ENCODE results near the gene CLEC4M.
"Not testable (repeated sequence)": the region's sequence is repeated elsewhere in the genome, so short reads cannot be mapped to it uniquely, and the experiment has no call there.

The CLEC4M gene

DNA sequence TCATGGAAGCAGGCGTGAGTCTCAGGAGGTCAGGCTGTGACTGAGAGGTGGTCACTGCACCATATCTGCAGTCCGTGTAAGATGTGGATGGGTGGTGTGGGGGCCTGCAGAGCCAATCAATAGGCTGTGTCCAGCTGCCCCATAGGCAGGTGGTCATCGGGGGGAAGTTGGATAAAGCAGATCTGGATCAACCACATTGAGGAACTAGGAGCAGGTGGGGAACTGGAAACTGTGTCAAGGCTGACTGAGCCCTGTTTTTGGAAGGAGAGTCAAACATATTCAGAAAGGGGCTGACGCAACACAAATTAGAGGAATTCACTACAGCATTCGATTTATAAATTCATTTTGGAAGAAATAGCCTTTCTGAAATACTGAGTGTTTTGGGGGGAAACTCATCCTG is 15.0 kb downstream of the CLEC4M start:
- no peak for DNase-seq

DNA sequence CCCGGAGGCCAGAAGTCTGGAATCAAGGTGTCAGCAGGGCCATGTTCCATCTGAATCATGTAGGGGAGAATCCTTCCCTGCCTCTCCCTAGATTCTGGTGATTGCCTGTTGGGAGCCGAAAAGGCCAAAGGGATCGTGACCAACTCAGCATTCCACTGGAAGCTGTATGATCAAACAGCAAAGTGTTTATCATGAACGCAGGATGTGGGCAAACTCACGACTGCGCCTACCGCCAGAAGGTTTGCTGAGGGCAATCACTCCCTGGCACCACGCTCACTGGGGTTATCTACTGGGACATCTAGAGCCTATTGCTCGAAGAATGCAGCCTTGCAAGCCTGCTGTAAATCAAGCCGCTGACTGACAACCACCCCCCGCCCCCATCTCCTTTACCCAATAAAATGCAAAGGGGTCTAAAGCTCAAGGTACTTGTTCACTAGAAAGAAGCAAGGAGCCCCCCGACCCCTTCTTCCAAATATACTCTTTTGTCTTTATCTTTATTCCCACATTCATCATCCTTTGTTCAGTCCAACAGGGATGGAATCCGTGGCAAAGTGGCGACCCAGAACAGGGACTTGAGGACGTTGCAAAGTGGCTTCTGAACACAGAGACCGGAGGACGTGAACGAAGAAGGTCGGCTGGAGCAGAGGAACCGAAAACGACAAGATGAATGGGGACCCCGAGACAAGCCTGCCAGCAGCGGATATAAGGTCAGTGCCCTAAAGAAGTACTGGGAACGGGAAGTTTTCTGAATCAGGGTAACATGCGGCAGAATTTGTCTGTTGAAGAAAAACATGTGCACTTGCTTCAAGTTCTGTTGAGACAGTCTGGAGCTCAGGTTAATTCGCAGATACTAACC is 16.8 kb downstream of the CLEC4M start:
- no peak for DNase-seq

- no peak for DNase-seq
Measured at GRCh38 chr19:7781157-7781556, 18.1 kb downstream of the CLEC4M start.

- peak; percentile 12 for DNase-seq
Measured at GRCh38 chr19:7783991-7784423, 21.0 kb downstream of the CLEC4M start.

GRCh38 chr19:7784856-7785255 is 21.8 kb downstream of the CLEC4M start:
- no peak for DNase-seq

- DNase-seq: no peak
Measured at GRCh38 chr19:7787141-7787540, 24.1 kb downstream of the CLEC4M start.

DNA sequence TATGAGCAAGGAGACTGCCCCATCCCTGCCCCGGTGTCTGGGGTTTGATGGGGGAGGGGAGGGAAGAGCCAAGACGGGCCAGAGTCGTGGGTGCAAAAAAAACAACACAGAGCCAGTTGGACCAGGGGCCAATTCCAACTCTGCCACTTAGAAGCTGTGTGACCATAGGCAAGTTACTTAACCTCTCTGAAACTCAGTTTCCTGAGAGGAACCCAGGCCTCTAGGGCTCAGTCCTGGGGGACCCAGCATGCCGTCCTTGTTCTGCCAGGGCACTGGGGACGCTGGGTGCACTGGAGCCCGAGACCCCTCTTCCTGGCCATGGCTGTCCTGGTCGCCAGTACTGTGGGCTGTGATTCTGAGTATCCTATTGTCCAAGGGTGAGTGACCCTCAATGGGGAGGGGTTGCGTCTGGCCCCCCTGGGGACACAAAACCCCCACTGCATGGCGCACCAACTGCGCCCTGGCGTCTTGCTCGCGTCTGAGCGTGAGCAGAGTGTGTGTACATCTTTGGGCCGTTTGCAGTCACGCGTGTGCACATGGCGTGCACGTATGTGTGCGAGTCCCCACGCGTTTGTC is 24.6 kb downstream of the CLEC4M start:
- DNase-seq: no peak

GRCh38 chr19:7788178-7788932 is 25.3 kb downstream of the CLEC4M start:
- DNase-seq: no peak

GRCh38 chr19:7788933-7789323 is 25.9 kb downstream of the CLEC4M start:
- no peak for DNase-seq

GRCh38 chr19:7789447-7789846 is 26.4 kb downstream of the CLEC4M start:
- no peak for DNase-seq

DNA sequence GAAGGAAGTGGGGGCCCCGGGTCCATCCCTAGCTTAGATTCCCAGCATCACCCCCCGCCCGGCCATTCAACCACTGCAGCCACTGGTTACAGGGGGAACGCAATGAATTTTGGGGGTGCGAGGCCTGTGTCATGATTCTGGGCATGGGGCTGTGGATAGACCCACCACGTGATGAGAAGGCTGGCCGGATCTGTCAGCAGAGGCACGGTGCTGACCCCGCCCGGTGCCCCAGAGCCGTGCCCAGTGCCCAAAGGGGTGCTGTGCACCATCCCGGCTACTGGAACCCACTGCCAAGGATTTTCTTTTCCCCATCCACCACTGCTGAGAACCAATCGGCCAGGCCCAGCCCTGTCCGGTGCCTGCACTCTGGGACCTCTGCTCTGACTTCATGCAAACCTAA is 27.4 kb downstream of the CLEC4M start:
- no peak for DNase-seq

GRCh38 chr19:7792281-7792680 is 29.2 kb downstream of the CLEC4M start:
- no peak for DNase-seq

DNA sequence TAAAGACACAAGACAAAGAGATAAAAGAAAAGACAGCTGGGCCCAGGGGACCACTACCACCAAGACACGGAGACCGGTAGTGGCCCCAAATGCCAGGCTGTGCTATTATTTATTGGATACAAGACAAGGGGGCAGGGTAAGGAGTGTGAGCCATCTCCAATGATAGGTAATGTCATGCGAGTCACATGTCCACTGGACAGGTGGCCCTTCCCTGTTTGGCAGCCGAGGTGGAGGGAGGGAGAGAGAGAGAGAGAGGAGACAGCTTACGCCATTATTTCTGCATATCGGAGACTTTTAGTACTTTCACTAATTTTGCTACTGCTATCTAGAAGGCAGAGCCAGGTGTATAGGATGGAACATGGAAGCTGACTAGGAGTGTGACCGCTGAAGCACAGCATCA is 29.7 kb downstream of the CLEC4M start:
- not testable (repeated sequence) for DNase-seq

DNA sequence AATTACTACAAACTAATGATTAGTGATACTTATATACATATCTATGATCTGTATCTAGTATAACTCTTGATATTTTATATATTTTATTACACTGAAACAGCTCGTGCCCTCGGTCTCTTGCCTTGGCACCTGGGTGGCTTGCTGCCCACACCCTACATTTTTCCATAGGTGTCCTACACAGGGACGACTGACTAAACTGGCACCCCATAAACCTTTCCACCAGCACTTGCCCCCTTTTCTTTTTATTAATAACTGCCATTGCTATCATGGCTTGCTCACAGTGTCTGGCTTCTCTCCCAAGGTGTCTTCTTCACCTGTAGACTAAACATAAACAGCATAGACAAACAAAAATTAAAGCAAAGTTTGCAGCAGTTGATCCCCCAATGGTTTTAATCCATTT is 30.4 kb downstream of the CLEC4M start:
- no peak for DNase-seq

- no peak for DNase-seq
Measured at GRCh38 chr19:7795555-7796161, 32.6 kb downstream of the CLEC4M start.

DNA sequence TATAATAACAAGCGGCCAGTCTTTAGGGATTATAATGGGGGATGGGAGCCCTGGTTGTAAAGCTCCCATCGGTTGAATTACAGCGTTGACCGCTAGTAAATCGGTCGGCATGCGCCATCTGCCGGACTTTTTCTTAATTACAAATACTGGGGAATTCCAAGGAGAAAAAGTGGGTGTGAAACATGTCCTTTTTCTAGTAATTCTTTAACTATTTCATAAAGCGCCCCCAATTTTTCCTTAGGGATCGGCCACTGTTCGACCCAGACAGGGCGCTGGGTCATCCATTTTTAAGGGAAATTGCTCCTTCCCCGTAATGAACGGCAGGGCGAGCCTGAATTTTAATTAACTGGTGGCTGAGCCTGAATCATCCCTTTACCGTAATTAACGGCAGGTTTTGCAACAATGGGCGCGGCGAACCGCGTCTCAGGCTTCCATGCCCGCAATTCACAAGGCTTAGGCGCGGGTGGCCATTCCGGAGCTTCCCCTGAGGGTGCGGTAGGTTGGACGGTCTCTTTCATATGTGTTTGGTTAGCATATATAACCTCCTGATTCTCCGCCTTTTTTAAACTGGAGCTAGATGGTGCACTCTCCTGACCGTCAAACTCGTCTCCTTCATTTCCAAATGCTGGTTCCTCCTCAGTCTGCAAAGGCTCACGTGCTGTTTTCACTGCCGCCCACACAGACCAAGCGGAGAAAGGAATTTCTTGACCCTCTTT is 36.8 kb downstream of the CLEC4M start:
- peak; percentile 58 for DNase-seq

- no peak for DNase-seq
Measured at GRCh38 chr19:7801020-7801570, 38.1 kb downstream of the CLEC4M start.

DNA sequence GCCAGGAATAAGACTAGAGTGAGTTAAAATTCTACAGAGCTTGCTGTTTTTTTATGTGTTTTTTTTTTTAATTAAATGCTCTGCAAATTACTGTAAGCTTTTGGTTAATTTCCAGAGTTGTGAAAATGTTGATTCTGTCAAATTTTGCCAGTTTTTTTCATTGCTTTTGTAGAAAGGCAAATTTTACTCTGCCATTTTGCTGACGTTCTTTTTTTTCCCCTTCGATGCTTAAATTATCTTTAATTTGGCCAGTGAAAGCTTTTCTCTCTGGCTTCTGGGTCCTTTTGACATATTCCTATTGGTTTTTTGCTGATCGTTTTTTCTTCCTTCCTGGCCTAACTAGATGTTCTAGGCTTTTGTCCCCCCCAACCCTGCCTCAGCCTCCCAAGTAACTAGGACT is 43.2 kb downstream of the CLEC4M start:
- DNase-seq: no peak

DNA sequence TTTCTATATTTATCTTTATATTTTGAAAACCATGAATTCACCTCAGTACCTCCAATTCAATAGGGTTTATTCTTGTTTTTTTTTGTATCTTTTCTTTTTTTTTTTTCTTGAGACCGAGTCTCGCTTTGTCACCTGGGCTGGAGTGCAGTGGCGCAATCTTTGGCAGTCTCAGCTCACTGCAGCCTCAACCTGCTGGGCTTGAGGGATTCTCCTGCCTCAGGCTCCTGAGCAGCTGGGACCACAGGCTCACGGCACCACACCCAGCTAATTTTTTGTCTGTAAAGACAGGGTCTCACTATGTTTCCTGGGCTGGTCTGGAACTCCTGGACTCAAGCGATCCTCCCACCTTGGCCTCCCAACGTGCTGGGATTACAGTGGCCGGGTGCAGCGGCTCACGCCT is 43.8 kb downstream of the CLEC4M start:
- DNase-seq: no peak

- no peak for DNase-seq
Measured at GRCh38 chr19:7808108-7808507, 45.1 kb downstream of the CLEC4M start.

GRCh38 chr19:7811989-7812388 is 48.9 kb downstream of the CLEC4M start:
- DNase-seq: no peak

DNA sequence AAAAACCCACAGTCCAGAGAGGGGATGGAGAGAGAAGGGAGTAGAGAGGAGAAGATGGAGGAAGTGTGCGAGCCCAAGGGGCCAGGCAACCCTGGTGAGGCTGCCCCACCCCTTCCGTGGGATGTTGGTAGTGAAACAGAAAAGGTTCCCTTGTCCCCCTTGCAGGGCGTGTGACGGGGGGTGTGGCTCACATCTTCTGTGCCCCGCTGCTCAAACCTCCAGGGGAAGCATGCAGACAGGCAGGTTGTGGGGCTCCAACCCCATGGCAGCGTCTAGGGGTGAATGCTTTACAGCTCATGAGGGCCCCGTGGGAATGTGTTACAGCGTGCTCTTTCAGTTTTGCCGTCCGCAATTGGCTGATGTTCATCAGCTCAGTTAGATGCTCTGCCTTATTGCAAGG is 52.3 kb downstream of the CLEC4M start:
- no peak for DNase-seq

Measured in fibroblast of upper back skin (primary cell).